ENCODE results near the gene KLHDC7B. TPM values are rescaled to one million over a fixed set of nuclear protein-coding genes. Genes with fewer than 3 reads are reported as not detected.

The KLHDC7B gene
- total and polyA plus RNA-seq, 2 of the 13 experiments (the other 11 are each of a cell fraction or from before 2014, with no cell fraction given): 0.11 TPM; not detected in 1

DNA sequence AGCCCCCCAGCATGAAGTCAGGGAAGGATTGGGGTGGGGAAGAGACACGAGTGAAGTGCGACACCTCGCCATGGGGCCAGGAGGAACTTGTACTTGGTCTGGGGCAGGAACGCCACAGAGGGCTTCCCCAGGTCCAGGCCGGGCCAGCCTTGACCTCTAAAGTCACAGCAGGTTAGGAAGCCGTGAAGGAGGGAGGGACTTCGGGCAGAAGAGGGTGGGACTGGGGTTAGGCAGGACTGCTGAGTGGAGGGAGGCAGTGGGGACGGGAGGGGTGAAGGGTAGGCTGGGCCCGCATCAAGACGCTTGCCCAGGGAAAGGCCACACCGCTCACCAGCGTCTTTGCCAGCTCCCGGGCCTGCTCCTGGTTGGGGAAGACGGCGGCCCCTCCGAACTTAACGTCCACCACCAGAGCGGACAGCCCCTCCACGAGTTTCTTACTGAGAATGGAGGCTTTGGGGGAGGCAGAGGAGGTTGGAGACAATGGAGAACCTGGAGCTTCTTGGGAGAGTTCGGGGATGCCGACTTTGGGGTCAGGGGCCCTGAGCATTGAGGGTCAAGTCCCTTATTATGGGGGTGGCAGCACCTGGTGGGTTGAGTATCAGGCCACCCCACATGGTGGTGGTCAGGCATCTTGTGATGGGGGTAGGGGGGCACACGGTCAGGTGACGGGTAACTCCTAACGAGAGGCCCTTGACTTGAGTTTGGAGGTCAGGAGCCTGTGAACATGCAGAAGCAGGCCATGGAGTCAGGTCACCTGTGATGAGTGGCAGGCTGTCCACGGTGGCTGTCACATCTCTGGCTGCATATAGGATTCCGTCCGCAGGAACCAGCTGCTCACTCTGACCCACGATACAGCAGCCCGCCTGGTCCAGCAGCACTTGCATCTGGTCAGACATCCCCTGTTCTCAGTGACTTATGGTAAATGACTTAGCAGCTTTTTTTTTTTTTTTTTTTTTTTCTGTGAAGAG lies 18.6 kb upstream of the KLHDC7B start (continued):
- TF ChIP-seq, protein P1, sequence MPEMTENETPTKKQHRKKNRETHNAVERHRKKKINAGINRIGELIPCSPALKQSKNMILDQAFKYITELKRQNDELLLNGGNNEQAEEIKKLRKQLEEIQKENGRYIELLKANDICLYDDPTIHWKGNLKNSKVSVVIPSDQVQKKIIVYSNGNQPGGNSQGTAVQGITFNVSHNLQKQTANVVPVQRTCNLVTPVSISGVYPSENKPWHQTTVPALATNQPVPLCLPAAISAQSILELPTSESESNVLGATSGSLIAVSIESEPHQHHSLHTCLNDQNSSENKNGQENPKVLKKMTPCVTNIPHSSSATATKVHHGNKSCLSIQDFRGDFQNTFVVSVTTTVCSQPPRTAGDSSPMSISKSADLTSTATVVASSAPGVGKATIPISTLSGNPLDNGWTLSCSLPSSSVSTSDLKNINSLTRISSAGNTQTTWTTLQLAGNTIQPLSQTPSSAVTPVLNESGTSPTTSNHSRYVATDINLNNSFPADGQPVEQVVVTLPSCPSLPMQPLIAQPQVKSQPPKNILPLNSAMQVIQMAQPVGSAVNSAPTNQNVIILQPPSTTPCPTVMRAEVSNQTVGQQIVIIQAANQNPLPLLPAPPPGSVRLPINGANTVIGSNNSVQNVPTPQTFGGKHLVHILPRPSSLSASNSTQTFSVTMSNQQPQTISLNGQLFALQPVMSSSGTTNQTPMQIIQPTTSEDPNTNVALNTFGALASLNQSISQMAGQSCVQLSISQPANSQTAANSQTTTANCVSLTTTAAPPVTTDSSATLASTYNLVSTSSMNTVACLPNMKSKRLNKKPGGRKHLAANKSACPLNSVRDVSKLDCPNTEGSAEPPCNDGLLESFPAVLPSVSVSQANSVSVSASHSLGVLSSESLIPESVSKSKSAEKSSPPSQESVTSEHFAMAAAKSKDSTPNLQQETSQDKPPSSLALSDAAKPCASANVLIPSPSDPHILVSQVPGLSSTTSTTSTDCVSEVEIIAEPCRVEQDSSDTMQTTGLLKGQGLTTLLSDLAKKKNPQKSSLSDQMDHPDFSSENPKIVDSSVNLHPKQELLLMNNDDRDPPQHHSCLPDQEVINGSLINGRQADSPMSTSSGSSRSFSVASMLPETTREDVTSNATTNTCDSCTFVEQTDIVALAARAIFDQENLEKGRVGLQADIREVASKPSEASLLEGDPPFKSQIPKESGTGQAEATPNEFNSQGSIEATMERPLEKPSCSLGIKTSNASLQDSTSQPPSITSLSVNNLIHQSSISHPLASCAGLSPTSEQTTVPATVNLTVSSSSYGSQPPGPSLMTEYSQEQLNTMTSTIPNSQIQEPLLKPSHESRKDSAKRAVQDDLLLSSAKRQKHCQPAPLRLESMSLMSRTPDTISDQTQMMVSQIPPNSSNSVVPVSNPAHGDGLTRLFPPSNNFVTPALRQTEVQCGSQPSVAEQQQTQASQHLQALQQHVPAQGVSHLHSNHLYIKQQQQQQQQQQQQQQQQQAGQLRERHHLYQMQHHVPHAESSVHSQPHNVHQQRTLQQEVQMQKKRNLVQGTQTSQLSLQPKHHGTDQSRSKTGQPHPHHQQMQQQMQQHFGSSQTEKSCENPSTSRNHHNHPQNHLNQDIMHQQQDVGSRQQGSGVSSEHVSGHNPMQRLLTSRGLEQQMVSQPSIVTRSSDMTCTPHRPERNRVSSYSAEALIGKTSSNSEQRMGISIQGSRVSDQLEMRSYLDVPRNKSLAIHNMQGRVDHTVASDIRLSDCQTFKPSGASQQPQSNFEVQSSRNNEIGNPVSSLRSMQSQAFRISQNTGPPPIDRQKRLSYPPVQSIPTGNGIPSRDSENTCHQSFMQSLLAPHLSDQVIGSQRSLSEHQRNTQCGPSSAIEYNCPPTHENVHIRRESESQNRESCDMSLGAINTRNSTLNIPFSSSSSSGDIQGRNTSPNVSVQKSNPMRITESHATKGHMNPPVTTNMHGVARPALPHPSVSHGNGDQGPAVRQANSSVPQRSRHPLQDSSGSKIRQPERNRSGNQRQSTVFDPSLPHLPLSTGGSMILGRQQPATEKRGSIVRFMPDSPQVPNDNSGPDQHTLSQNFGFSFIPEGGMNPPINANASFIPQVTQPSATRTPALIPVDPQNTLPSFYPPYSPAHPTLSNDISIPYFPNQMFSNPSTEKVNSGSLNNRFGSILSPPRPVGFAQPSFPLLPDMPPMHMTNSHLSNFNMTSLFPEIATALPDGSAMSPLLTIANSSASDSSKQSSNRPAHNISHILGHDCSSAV (CRISPR knock-in tag; IDR thresholded peaks at IDR 0.05; ENCODE audit: borderline replicate concordance): no peak
- TF ChIP-seq ZNF414 (CRISPR knock-in tag; IDR thresholded peaks at IDR 0.05) (no peak), SMAD9 (CRISPR knock-in tag; IDR thresholded peaks at IDR 0.05) (no peak), MAFK (conservative IDR thresholded peaks at IDR 0.05 in 1 of 2, IDR thresholded peaks at IDR 0.05 in 1 of 2; ENCODE audit: low read length in 2 of 2) (0 out of 4 replicates have a peak, but pooled peaks of 1 of the 2 experiments have one; percentile 0), MYPOP (CRISPR knock-in tag; IDR thresholded peaks at IDR 0.05) (no peak), NFATC3 (CRISPR knock-in tag; IDR thresholded peaks at IDR 0.05) (no peak), REL (CRISPR knock-in tag; conservative IDR thresholded peaks at IDR 0.05) (no peak), ZNF224 (CRISPR knock-in tag; IDR thresholded peaks at IDR 0.05) (0 out of 2 replicates have a peak, but pooled peaks have one; percentile 1), ZKSCAN1 (IDR thresholded peaks at IDR 0.05; ENCODE audit: low read length) (no peak), EP300 (IDR thresholded peaks at IDR 0.05; ENCODE audit: low read depth in 2 of 2, low read length in 2 of 2) (no peak), EP300 (CRISPR knock-in tag; IDR thresholded peaks at IDR 0.05; ENCODE audit: borderline replicate concordance) (no peak; the same call in 1 of the 2 replicates)
- TF ChIP-seq, protein P2, sequence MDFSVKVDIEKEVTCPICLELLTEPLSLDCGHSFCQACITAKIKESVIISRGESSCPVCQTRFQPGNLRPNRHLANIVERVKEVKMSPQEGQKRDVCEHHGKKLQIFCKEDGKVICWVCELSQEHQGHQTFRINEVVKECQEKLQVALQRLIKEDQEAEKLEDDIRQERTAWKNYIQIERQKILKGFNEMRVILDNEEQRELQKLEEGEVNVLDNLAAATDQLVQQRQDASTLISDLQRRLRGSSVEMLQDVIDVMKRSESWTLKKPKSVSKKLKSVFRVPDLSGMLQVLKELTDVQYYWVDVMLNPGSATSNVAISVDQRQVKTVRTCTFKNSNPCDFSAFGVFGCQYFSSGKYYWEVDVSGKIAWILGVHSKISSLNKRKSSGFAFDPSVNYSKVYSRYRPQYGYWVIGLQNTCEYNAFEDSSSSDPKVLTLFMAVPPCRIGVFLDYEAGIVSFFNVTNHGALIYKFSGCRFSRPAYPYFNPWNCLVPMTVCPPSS (IDR thresholded peaks at IDR 0.05): no peak
- TF ChIP-seq, protein P3, sequence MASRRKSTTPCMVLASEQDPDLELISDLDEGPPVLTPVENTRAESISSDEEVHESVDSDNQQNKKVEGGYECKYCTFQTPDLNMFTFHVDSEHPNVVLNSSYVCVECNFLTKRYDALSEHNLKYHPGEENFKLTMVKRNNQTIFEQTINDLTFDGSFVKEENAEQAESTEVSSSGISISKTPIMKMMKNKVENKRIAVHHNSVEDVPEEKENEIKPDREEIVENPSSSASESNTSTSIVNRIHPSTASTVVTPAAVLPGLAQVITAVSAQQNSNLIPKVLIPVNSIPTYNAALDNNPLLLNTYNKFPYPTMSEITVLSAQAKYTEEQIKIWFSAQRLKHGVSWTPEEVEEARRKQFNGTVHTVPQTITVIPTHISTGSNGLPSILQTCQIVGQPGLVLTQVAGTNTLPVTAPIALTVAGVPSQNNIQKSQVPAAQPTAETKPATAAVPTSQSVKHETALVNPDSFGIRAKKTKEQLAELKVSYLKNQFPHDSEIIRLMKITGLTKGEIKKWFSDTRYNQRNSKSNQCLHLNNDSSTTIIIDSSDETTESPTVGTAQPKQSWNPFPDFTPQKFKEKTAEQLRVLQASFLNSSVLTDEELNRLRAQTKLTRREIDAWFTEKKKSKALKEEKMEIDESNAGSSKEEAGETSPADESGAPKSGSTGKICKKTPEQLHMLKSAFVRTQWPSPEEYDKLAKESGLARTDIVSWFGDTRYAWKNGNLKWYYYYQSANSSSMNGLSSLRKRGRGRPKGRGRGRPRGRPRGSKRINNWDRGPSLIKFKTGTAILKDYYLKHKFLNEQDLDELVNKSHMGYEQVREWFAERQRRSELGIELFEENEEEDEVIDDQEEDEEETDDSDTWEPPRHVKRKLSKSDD (CRISPR knock-in tag; IDR thresholded peaks at IDR 0.05; ENCODE audit: low read depth): no peak
